IPS-15b (cell line): ENCODE results near the gene COL4A4.

Experiments
- H3K27me3 ChIP-seq: one replicate; pipeline ENCODE4 v1.6.1; 2013; ENCODE audit warnings: low read length; ENCODE audit not compliant: control insufficient read depth, insufficient read depth
- H3K36me3 ChIP-seq: one replicate; pipeline ENCODE4 v1.6.1; 2013; ENCODE audit warnings: low read length; ENCODE audit not compliant: control insufficient read depth, insufficient read depth
- H3K4me1 ChIP-seq: one replicate; pipeline ENCODE4 v1.6.1; 2013; ENCODE audit warnings: mild to moderate bottlenecking, low read length; ENCODE audit not compliant: control insufficient read depth, insufficient read depth
- H3K4me3 ChIP-seq: one replicate; pipeline ENCODE4 v1.5.1; 2013; ENCODE audit warnings: low read depth, low read length
- H3K9ac ChIP-seq: one replicate; pipeline ENCODE4 v1.6.1; 2013; ENCODE audit warnings: low read depth, mild to moderate bottlenecking, low read length
- H3K9me3 ChIP-seq: one replicate; pipeline ENCODE4 v1.6.1; 2013; ENCODE audit warnings: mild to moderate bottlenecking, low read length; ENCODE audit not compliant: control insufficient read depth, insufficient read depth

The COL4A4 gene

GRCh38 chr2:227043981-227044380 is 120.0 kb downstream of the COL4A4 start:
- Histone ChIP-seq H3K27me3 (no peaks in the 10 kb centered on the region), H3K9me3 (no peaks in the 10 kb centered on the region), H3K4me1 (no peaks in the 10 kb centered on the region), H3K36me3 (no peaks in the 10 kb centered on the region), H3K9ac (no peak overlapping the region), H3K4me3 (no peak overlapping the region)

- Histone ChIP-seq H3K4me3 (no peak overlapping the region), H3K27me3 (no peaks in the 10 kb centered on the region), H3K4me1 (no peaks in the 10 kb centered on the region), H3K9me3 (no peaks in the 10 kb centered on the region), H3K36me3 (no peaks in the 10 kb centered on the region), H3K9ac (no peak overlapping the region)
These were observed 125.3 kb downstream of the COL4A4 start for GRCh38 chr2:227038550-227039189.

- H3K4me3 ChIP-seq = no peak overlapping the region
- no peaks in the 10 kb centered on the region for H3K27me3 ChIP-seq
- H3K9ac ChIP-seq = no peak overlapping the region
- H3K36me3 ChIP-seq = no peaks in the 10 kb centered on the region
- no peaks in the 10 kb centered on the region for H3K9me3 ChIP-seq
- H3K4me1 ChIP-seq = no peaks in the 10 kb centered on the region
These were observed 127.5 kb downstream of the COL4A4 start for GRCh38 chr2:227036527-227036926.

- H3K9ac ChIP-seq = no peak overlapping the region
- H3K4me3 ChIP-seq = no peak overlapping the region
- H3K27me3 ChIP-seq = no peaks in the 10 kb centered on the region
- no peaks in the 10 kb centered on the region for H3K4me1 ChIP-seq
- H3K36me3 ChIP-seq = no peaks in the 10 kb centered on the region
- H3K9me3 ChIP-seq = no peaks in the 10 kb centered on the region
These were observed 128.2 kb downstream of the COL4A4 start for GRCh38 chr2:227035711-227036367.

GRCh38 chr2:227033471-227034148 is 130.4 kb downstream of the COL4A4 start:
- H3K27me3 ChIP-seq = no peaks in the 10 kb centered on the region
- H3K9me3 ChIP-seq = no peaks in the 10 kb centered on the region
- H3K36me3 ChIP-seq = no peaks in the 10 kb centered on the region
- H3K4me1 ChIP-seq = no peaks in the 10 kb centered on the region
- no peak overlapping the region for H3K4me3 ChIP-seq
- no peak overlapping the region for H3K9ac ChIP-seq

- no peak overlapping the region for H3K9ac ChIP-seq
- H3K4me3 ChIP-seq = no peak overlapping the region
- H3K36me3 ChIP-seq = no peaks in the 10 kb centered on the region
- H3K9me3 ChIP-seq = no peaks in the 10 kb centered on the region
- H3K27me3 ChIP-seq = no peaks in the 10 kb centered on the region
- no peaks in the 10 kb centered on the region for H3K4me1 ChIP-seq
These were observed 132.6 kb downstream of the COL4A4 start for GRCh38 chr2:227031379-227031778.

GRCh38 chr2:227030789-227031188 is 133.2 kb downstream of the COL4A4 start:
- H3K36me3 ChIP-seq = no peaks in the 10 kb centered on the region
- no peaks in the 10 kb centered on the region for H3K4me1 ChIP-seq
- no peak overlapping the region for H3K4me3 ChIP-seq
- no peaks in the 10 kb centered on the region for H3K9me3 ChIP-seq
- H3K27me3 ChIP-seq = no peaks in the 10 kb centered on the region
- H3K9ac ChIP-seq = no peak overlapping the region

GRCh38 chr2:227029426-227030105 is 134.4 kb downstream of the COL4A4 start:
- no peak overlapping the region for H3K4me3 ChIP-seq
- H3K36me3 ChIP-seq = no peaks in the 10 kb centered on the region
- H3K9me3 ChIP-seq = no peaks in the 10 kb centered on the region
- no peaks in the 10 kb centered on the region for H3K27me3 ChIP-seq
- H3K4me1 ChIP-seq = no peaks in the 10 kb centered on the region
- no peak overlapping the region for H3K9ac ChIP-seq

- Histone ChIP-seq H3K9me3 (no peaks in the 10 kb centered on the region), H3K9ac (no peak overlapping the region), H3K27me3 (no peaks in the 10 kb centered on the region), H3K36me3 (no peaks in the 10 kb centered on the region), H3K4me1 (no peaks in the 10 kb centered on the region), H3K4me3 (no peak overlapping the region)
These were observed 138.5 kb downstream of the COL4A4 start for GRCh38 chr2:227025510-227025909.

- Histone ChIP-seq H3K27me3 (no peaks in the 10 kb centered on the region), H3K4me1 (no peaks in the 10 kb centered on the region), H3K36me3 (no peaks in the 10 kb centered on the region), H3K4me3 (no peak overlapping the region), H3K9ac (no peak overlapping the region), H3K9me3 (no peaks in the 10 kb centered on the region)
These were observed 141.4 kb downstream of the COL4A4 start for GRCh38 chr2:227022608-227023007.

- H3K9me3 ChIP-seq = no peaks in the 10 kb centered on the region
- H3K9ac ChIP-seq = no peak overlapping the region
- H3K4me3 ChIP-seq = no peak overlapping the region
- no peaks in the 10 kb centered on the region for H3K36me3 ChIP-seq
- H3K4me1 ChIP-seq = no peaks in the 10 kb centered on the region
- no peaks in the 10 kb centered on the region for H3K27me3 ChIP-seq
These were observed 143.6 kb downstream of the COL4A4 start for GRCh38 chr2:227020416-227020815.
